SK-N-DZ (cell line): ENCODE measurements around the gene TRPC4AP.

Source experiments
- DNase-seq: peaks from one replicate; pipeline ENCODE4 v3.0.0-alpha.2; 2015; ENCODE audit warnings: low spot score

TRPC4AP gene

DNA sequence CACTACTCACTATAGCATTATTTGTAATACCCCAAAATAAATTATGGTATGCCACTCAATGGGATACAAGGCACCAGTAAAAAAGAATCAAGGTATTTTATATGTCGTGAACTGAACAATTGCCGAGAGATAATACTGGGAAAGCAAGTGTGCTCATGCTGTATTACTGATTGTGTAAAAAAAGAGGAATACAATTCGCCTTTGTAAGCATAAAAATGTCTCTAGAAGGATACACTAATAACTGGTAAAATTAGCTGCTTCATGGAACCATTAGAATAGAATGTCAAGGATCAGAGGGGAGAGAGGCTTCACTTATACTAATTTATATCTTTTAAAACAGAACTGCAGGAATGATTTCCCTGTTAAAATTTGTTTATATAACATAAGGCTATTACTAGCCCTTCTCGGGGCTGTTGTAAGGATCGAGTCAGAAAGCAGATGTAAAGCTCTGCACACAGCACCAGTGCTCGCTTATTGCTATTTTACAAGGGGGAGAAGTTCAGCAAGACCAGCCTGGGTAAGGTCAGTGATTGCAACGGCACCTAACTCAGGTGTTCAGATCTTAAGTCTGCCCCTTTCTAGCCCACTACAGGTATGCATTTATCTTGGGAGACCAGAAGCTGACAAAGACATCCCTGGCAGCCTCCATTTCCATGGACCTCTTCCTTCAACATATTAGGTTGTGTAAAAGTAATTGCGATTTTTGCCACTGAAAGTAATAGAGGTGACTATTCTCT, 75.3 kb downstream of the TRPC4AP start:
- no peak for DNase-seq

DNA sequence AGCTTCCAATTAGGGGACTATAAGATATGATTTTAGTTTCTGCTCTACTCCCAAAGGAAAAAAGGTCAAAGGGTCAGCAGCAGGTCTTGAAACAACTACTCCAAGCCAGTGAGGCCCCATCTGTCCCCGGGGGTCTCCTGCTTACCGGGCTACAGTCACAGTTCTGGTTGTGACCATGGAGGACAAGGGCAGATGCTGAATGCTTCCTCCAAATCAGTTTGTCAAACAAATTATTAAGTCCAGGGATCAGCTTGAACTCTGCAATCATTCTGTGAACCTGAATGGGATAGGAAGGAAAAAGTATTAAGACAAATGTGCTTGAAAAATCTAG, 76.8 kb downstream of the TRPC4AP start:
- DNase-seq, result no peak

DNA sequence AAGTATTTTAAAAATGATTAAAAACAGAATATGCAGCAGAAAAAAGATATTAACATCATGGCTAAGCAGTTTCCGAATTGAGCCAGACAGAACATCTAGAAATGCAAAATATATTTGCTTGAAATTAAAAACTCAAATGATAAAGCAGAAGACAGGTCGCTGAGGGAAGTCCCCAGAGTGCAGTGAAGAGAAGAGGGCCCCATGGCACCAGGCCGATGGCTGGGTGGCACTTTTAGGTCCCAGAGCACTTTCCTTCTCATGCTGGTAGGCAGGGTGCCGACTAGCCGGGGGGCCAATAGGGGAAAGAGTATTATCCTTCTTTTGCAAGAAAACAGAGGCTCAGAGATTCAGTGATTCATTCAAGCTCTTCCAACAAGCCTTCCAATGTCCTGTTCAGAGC, 78.1 kb downstream of the TRPC4AP start:
- DNase-seq, result no peak

DNA sequence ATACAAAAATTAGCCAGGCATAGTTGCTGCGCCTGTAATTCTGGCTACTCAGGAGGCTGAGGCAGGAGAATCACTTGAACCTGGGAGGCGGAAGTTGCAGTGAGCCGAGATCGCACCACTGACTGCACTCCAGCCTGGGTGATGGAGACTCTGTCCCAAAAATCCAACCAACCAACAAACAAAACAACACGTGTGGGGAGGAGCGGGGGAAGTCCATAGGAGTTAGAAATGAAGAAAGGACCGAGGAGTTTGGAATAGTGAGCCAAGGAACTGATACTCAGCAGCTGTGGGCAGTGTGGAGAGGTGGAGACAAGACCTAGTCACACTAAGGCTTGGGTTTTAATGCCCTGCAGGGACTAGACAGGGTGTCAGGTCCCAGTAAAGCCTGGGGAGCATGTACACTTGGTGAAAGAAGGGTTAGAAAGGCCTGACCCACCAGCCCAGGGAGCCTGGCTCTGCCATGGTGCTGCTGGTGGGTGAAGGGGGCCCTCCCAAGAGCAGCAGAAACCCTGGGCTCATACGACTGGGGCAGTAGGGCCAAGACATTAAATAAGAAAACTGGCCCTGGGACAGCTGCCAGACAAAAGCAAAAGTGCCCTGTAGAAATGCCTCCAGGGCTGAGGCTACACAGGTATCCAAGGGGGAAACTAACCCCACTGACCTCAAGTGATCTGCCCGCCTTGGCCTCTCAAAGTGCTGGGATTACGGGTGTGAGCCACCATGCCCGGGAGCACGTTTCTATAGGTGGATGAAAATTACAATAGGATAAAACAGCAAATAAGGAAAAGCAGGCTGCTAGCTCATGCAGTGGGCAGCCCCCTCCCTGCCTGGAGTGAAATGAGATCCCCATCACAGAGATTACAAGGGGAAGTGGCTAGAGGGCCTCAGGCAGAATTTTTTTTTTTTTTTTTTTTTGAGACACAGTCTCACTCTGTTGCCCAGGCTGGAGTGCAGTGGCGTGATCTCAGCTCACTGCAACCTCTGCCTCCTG, 78.9 kb downstream of the TRPC4AP start:
- DNase-seq, result no peak

DNA sequence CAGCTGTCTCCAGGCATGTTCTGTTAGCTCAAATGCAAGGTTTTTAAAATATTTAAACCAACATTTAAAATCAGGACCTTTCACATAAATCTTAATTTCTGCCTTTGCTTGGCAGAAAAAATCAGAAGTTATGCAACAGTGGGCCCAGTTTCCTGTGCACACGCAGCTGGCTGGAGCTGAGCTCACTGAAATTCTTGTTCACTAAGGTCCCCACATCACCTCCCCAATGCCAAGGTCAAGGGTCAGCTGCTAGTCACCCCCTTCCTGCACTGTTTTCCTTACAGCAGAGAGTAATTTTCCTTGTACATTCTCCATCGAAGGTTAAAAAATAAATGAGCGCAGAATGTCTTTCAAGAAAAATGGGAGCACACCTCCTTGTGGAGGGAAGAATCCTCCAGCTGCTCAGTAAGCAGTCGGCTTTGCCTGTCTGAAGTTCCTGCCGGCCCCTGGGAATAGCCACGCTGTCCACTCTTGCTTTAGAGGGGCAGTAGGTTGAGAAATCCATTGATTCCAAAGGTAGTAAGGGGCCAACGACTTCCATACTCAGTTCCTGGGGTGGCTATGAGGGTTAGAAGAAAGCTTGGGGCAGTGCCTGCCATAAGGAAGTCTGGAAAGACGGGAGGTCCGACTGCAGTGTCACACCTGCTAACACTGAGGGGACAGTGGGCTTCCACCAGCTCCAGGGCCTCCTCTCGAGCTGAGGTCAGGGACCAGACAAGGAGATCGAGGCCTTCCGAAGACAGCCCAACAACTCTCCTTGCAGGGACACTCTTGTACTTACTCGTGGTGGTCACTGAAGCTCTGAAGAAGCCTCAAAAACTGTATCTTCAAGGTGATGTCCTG, 80.2 kb downstream of the TRPC4AP start:
- no peak for DNase-seq

DNA sequence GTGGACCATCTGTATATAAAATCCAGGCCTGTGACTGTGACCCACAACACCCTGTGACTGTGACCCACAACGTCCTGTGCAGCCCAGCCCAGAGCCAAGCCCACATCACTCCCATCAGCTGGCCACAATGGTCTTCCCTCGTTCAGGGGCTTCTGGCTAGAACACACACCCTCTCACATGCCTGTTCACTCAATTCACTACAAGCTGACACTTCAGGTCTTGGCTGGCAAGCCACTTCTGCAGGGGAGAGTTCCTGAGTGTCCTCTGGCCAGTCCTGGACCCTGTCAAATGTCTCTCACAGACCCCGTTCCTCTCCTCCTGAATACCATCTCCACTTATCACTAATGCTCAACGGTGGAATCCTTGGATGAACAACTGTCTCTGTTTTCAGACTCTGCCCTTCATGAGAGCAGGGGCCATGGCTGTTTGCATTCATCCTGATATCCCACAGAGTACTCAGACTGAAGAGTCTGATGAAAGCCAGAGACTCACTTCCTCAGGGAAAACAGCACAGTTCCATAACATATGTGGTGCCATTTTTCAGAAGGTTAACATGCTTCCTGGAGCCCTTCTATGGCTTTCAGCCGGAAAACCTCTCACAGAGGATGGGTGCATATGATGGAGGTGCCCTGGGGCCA, 80.9 kb downstream of the TRPC4AP start:
- no peak for DNase-seq

DNA sequence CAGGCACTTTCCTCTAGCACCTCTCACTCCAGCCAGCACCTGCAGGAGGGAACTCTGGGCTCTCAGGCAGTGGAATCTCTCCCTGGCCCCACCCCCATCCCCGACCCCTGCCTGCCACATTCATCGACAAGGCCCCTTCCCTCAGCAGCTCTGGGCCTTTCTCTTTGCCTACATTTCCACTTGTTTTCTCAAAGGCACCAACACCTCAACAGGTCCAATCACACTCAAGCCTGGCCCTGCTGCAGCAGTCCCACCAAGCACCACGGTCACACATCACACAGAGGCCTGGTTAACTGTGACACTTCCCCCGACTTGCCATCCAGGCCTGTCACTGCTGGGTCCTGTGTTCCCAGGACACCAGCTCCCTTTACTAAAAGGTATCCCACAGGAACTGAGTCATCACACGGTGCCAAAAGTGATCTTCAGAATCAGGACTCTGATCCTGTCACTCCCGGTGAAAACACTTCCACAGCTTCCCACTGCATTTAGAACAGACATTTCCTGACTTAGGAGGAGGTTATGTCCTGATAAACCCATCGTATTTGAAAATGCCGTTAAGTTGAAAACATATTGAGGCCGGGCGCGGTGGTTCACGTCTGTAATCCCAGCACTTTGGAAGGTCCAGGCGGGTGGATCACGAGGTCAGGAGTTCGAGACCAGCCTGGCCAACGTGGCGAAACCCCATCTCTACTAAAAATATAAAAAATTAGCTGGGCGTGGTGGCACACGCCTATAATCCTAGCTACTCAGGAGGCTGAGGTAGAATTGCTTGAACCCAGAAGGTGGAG, 82.0 kb downstream of the TRPC4AP start:
- DNase-seq, result no peak

DNA sequence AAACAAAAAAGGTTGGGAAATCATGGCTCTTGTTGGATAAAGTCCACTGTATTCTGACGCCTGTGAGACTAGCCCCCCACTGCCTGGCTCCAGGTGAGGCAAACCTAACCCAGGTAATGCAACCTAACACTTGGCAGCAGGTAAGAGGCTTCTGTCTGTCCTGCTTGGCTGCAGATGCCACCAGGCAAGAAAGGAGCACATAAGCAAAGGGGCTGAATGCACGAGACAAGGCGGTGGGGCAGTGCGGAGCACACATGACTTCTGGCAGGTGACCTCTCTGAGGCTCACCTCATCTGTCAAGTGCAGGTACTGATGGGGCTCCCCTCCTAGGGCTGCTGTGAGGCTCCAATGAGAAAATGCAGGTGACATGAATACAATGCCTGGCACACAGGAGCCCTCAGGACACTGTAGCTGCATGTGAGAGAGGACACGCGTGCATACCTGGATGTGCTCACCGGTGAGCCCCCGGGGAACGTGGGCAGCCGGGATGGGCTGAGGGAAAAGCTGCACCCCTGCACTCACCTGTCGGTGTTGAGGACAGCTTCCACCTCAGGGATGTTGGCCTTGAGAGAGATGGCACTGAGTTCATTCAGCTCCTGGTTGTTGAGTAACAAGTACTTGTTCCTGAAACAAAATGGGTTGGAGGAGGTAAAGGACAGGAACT, 82.8 kb downstream of the TRPC4AP start:
- DNase-seq, result no peak

DNA sequence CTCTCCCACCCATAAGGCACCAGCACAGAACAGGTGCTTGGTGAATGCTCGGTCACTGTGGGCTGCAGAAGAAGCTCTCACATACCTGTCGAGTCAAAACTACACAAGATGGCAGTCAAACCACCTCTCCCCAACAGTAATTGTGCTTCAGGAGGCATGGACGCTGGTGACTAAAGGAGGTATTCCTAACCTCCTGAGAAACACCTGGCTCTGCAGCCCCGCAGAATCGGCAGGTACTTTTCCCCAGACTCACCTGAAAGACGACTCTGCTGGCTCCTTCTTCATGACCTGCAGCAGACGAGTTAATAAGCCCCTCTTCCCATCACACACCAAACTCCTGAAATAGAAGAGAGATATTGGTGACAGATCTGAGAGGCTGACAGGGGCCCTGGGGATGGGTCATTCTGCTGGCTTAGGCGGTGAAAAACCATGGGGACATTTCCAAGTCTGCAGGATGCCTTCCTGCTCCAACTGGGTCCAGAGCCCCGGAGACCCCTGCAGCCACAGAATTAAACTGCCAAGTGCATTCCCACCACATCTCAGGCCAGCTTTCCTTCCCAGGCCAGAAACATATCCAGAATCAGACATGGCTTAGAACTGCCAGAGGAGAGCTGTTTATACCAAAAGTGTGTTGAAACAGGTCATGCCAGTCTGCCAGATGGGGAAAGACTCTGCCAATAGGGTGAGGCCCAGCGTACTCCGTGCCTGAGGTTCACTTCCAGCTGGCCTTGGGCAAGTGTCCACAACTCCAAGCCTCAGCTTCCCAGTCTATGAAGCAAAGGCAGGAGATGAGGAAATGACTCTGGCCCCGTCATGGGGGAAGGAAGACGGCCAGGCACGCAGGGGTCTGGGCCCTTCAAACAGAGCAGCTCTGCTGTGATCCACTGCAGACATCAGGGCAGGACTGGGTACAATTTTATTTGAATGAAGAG, 83.9 kb downstream of the TRPC4AP start:
- DNase-seq, result no peak

DNA sequence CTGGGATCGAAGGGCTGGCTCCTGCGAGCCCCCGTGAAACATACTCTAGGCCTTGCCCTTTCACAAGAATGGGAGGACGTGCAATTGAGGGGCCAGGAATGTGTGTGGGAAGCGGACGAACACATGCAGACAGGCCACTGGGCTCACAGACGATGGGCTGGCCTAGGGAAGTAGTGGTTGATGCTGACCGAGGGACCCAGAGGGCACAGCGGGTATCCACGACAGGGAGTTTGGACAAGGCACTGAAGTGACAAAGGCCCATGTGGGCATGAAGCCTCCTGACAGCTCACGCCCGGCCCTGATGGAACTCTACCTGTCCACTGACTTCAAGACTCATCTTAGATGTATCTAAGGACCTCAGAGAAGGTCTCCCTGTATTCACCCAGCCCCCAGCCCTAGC, 84.7 kb downstream of the TRPC4AP start:
- no peak for DNase-seq

DNA sequence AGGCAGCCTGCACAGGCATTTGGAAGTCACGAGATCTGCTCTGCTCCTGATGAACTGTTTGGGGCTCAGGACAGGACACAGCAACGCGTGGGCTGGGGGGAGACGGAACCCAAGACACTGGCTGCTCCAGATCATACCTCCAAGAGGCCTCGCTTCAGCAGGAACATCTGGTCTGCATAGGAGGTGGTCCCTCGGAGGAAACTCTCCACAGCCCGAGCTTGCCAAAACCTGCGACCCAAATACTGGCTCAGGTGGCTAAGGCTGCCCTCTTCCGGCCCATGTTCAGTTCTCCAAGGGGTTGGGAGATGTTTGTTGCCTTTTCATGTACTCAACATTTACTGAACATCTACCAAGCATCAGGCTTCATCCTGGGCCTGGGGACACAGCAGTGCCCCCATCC, 85.2 kb downstream of the TRPC4AP start:
- DNase-seq, result no peak

DNA sequence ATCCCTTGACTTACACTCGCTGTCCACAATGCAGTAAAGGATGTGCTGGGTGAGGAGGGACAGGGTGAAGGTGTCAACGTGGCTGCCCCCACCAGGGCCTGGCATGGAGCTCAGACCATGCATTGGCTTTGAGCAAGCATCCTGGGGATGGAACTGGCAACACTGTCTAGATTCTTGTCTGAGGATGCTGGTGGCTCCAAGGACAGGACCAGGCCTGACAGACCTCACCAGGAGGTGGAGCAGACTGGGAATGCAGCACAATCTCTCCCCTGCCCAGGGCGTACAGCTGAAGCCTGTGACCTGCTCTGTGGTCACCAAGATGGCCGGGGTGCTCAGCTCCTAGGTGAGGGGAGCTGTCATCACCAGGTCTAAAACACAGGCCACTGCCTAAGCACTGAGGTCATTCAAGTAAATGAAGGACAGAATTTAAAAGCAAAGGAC, 86.1 kb downstream of the TRPC4AP start:
- no peak for DNase-seq

DNA sequence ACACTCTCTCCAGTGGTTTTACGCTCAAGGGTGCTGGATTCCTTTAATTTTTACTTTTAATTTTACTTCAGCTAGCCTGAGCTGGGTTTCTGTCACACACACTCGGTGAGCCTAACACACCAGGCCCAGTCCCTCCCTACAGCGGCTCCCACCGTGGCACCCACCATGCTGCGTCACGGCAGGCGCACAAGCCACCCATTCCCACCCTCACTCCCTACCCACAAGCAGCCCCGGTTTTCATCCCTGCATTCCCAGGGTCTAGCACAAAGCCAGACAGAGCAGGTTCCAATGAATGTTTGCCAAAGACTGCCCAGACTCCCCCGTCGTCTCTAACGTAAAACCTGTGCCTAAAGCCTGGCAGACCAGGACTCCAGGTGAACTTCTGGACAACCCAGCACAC, 86.6 kb downstream of the TRPC4AP start:
- no peak for DNase-seq

DNA sequence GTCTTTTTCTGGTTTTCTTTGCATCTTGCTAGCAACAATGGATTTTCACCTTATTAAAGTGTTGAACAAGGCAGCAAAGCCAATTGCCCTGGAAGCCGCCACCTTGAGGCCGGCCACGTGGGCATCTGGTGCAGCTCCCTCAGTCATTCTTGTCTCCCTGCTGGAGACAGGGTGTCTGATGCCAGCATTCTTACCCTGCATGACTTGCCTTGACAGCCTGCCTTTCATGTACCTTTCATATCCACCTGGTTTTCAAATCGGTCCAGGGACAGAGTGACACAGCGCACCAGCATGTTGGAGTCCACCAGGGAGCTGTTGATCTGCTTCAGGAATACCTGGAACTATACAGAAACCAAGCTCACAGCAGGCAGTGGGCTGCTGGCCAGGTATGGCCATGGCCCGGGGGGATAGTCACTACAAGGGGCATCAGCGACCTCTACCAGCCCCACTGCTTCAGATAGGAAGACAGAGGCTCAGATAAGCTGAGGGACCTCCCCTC, 87.1 kb downstream of the TRPC4AP start:
- DNase-seq, result no peak

DNA sequence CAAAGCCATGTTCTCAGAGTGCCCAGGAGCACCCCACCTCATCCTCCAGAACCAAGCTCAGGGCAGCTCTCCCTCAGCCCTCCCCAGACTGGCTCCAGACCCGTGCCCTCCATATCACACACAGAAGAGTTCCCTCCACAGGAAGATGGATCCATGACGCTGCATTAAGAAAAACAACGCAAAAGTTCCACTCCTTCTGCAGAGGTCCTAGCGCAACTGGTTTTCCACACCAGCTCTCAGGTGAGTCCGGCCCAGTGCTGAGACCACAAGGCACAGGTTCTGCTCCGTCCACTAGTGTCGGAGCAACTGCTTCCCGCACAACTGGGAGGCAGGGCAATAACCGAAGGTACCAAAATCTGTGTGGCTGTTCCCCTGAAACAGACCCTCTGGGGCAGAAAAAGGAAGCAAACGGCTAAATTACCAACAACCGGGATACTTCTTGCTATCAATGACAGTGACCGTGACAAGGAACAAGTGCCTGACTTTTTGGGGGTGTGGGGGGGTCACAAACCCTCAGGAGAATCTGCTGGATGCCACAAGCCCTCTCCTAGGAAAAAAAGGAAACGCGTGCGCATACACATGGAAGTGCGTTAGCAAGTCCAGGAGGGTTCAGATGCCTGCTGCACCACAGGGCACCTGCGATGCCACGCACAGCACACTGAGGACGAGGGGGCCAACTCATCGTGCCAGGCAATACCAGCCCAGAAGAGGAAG, 87.7 kb downstream of the TRPC4AP start:
- DNase-seq, result no peak

DNA sequence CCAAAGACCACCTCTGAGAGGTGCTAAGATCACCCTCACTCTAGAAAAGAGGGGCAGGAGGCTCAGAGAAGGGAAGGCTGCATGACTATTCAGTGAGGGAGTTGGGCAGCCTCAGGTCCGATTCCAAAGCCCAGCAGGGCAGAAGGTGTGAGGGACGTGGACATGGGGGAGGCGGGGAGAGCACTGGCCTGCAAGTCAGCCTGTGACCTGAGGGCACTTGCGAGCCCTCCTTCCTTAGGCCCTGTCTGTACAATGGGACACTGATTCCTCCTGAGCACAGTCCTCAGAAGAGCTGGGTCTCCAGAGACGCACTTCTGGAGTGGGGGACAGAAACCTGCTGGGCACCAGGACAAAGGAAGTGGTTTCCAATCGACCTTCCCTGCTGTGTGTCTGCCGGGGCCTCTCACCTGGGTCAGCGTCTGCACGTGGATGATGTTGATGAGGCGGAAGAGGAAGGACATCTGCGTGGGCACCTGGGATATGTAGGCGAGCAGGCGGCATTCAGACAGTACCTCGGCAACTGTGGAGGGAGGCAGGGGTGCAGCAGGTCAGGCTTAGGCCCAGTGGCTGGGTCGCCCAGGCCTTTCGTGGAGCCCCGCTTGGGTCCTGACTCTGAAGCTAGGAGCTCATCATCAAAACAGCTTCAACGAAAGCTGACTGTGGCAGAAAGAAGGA, 88.4 kb downstream of the TRPC4AP start:
- DNase-seq, result no peak

DNA sequence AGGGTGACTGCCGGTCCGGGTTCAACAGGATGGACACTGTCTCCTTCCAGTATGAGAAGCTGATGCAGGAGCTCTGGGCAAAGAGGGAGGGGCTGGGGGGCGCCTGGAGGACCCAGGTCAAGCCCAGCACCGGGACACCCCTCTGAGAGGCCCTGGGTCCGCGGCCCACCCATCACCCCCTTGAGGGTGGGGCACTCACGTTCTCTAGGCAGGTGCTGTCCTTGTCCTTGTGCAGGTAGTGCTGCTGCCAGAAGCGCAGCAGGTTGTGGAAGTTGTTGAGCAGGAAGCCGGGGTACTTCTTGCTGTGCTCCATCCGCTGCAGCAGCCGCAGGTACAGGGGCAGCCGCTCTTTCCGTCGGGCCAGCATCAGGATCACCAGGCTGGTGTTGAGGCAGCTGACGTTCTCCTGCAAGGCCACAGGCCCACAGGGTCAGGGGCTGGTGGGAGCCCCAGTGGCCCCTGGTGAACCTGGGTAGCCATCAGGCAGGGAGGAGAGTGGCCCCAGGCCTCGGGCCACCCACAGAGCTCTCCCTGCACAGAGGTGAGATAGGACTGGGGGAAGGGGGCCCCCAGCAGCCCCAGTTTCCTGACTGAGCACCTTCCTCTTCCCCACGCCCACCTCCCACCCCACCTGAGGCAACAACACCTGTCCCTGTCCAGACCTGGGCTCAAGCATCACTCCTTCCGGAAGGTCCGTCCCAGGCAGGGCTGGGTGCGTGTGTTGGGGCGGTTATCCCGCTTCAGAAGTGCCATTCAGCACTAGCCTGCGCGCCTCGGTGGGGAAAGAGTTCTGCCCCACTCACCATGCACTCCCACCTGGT, 89.2 kb downstream of the TRPC4AP start:
- DNase-seq, result no peak
